Spleen (tissue), 11 donors: ENCODE results near the gene SHISAL2B. TPM values are rescaled to one million over a fixed set of nuclear protein-coding genes. Genes with fewer than 3 reads are reported as not detected.

Experiments used
- DNase-seq: peaks from one replicate; pipeline ENCODE4 v3.0.0-alpha.2; 2020
- H3K27ac ChIP-seq, 8 donors: fragments of 200-600 bp; sonication (generic) in 7 of 8; 1 replicate in 4 of 8; 2 replicates in 4 of 8; pipeline versions ENCODE4 v1.5.0 to v1.8.0; 2016 to 2021; ENCODE audit warnings: inconsistent platforms in 4 of 8, mild to moderate bottlenecking in 4 of 8, moderate library complexity in 1 of 8
- H3K27me3 ChIP-seq, 7 donors: fragments of 200-600 bp; sonication (generic) in 6 of 7; replicated peaks in 1 of 7; 1 replicate in 4 of 7; 2 replicates in 3 of 7; pipeline versions ENCODE4 v1.5.0 to v1.8.0; 2016 to 2021; ENCODE audit warnings: inconsistent platforms in 3 of 7, mild to moderate bottlenecking in 1 of 7
- H3K36me3 ChIP-seq, 6 donors: fragments of 200-600 bp; sonication (generic) in 5 of 6; 1 replicate in 4 of 6; 2 replicates in 2 of 6; pipeline versions ENCODE4 v1.5.0 to v1.8.0; 2016 to 2021; ENCODE audit warnings: inconsistent platforms in 2 of 6
- H3K4me1 ChIP-seq, 6 donors: fragments of 200-600 bp; sonication (generic) in 5 of 6; 1 replicate in 3 of 6; 2 replicates in 3 of 6; pipeline versions ENCODE4 v1.5.0 to v1.8.0; 2016 to 2021; ENCODE audit warnings: inconsistent platforms in 3 of 6
- H3K4me3 ChIP-seq, 8 donors: fragments of 200-600 bp; sonication (generic) in 7 of 8; 1 replicate in 4 of 8; 2 replicates in 4 of 8; pipeline versions ENCODE4 v1.5.0 to v1.8.0; 2016 to 2021; ENCODE audit warnings: inconsistent platforms in 4 of 8, mild to moderate bottlenecking in 4 of 8, moderate library complexity in 2 of 8
- H3K9me3 ChIP-seq, 8 donors: fragments of 200-600 bp; sonication (generic) in 7 of 8; 1 replicate in 4 of 8; 2 replicates in 4 of 8; pipeline versions ENCODE4 v1.5.0 to v1.8.0; 2016 to 2021; ENCODE audit warnings: inconsistent platforms in 4 of 8
- POLR2A ChIP-seq, 3 donors: fragments of 450-650 bp; IDR thresholded peaks; one replicate each; pipeline ENCODE4 v1.5.1; 2017; ENCODE audit warnings: antibody characterized with exemption in 3 of 3, mild to moderate bottlenecking in 1 of 3
- POLR2AphosphoS5 ChIP-seq, 3 donors: sonication (generic); formaldehyde crosslinking; IDR thresholded peaks; one replicate each; pipeline ENCODE4 v1.5.1; 2017; ENCODE audit warnings: antibody characterized with exemption in 3 of 3
- WGBS, 5 donors: extraction: QIAGEN DNeasy Blood & Tissue Kit in 3 of 5; methylation state at CpG; one replicate each; pipeline versions ENCODE4 v1.1.5 to v1.1.7; 2013 to 2018; 5-methylcytosine and 5-hydroxymethylcytosine counted together
- intact Hi-C: fragments of 100-400 bp; cut with DNase I; formaldehyde crosslinking; loops from one replicate; pipeline ENCODE4 v1.15.0; 2023; ENCODE audit warnings: low total_unique reads
- polyA plus RNA-seq, 3 donors: library from polyadenylated mRNA; stranded (reverse); fragments of 200-250 nt; gene quantifications; one replicate each; pipeline ENCODE4 v1.2.1, GENCODE V29; 2013
- total RNA-seq, 7 donors: library from RNA; depleted of rRNA in 3 of 7; stranded (reverse); fragments of >200 nt in 3 of 7; fragmentation: NEBNext Ultra II Directional in 4 of 7; extraction: Animal tissue kit (Norgen Biotek cat#: 25700) in 4 of 7; gene quantifications; one replicate each; pipeline versions ENCODE4 v1.1.0 to v1.2.1, GENCODE V29; 2016 to 2021
- TF ChIP-seq, protein P1 (sequence below), 11 experiments: fragments of 200-600 bp in 7 of 11; fragments of 450-650 bp in 4 of 11; sonication (generic) in 4 of 11; IDR thresholded peaks in 8 of 11; conservative IDR thresholded peaks in 3 of 11; 1 replicate in 7 of 11; 2 replicates in 4 of 11; pipeline versions ENCODE4 v1.4.0 to v1.8.0; 2016 to 2021; ENCODE audit warnings: antibody characterized with exemption in 11 of 11, inconsistent platforms in 4 of 11, mild to moderate bottlenecking in 1 of 11
- donor health status: healthy with polysubstance abuse.
- donor health status: DM: no; HTN: no; CAD: no; lungs with moderate emphysema.
- donor health status: DM: no; HTN: no; CAD: no.
- donor health status: Bipolar disorder and iron deficiency.
- donor health status: healthy.
- donor health status: DM: no; HTN: no; CAD: no.
- donor health status: DM: yes; HTN: yes; CAD: no.

Gene SHISAL2B
- total and polyA plus RNA-seq, 10 donors: not detected

DNA sequence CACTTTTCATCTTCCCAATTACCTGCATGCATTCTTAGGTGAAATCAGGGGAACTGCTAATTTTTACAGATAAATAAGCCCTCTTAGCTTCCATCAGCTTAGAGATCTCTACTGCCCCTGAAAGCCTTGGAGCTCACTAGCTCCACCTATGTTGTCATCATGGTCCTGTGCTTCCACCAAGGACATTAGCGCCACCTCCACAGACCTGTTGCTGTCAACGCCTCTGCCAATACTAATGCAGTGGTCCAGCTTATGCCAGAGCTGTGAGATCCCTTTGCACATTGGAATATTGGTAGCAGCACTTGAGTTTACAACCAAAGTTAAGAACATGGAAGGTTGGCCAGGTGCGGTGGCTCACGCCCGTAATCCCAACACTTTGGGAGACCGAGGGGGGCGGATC is 7.7 kb upstream of the SHISAL2B start:
- Histone ChIP-seq H3K4me1 (no peaks in the 10 kb centered on the region), H3K9me3 (no peaks in the 10 kb centered on the region), H3K36me3 (no peaks in the 10 kb centered on the region), H3K27ac (no peak overlapping the region), H3K27me3 (peaks cover 0 to 5% (median 0%) of the 10 kb centered on the region in 7 donors), H3K4me3 (no peak overlapping the region)
- intact Hi-C loops: no loop called here
- DNase-seq: no peak
- WGBS, 5 donors: 93 to 97% (median 94%) methylated on average over 7 of the region's 7 CpGs
- TF ChIP-seq POLR2A (IDR thresholded peaks at IDR 0.05) (no peak), POLR2AphosphoS5 (IDR thresholded peaks at IDR 0.05) (no peak)
- TF ChIP-seq, protein P1, sequence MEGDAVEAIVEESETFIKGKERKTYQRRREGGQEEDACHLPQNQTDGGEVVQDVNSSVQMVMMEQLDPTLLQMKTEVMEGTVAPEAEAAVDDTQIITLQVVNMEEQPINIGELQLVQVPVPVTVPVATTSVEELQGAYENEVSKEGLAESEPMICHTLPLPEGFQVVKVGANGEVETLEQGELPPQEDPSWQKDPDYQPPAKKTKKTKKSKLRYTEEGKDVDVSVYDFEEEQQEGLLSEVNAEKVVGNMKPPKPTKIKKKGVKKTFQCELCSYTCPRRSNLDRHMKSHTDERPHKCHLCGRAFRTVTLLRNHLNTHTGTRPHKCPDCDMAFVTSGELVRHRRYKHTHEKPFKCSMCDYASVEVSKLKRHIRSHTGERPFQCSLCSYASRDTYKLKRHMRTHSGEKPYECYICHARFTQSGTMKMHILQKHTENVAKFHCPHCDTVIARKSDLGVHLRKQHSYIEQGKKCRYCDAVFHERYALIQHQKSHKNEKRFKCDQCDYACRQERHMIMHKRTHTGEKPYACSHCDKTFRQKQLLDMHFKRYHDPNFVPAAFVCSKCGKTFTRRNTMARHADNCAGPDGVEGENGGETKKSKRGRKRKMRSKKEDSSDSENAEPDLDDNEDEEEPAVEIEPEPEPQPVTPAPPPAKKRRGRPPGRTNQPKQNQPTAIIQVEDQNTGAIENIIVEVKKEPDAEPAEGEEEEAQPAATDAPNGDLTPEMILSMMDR (IDR thresholded peaks at IDR 0.05 in 8 of 11, conservative IDR thresholded peaks at IDR 0.05 in 3 of 11): no peak

DNA sequence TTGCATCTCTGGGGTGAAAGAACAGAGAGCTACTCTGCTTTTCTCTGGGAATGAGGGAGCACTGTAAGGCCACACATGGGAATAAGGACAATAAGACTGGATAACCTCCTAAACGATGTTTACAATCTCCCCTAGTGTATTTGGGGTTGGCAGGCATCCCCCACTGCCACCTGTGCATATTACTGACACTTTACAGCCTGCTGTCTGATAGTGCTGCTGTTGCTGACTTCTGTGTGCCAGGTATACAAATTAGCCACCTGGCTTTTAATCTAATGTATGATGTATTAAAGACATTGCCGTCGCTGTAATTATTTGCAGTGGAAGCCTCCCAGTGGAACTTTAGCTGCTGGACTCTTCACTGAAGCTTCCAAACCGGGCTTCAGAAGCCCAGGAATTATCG is 4.4 kb upstream of the SHISAL2B start:
- peaks cover 2 to 10% (median 8%) of the 10 kb centered on the region in 6 donors for H3K4me1 ChIP-seq
- no peaks in the 10 kb centered on the region for H3K9me3 ChIP-seq
- intact Hi-C loops: no loop called here
- TF ChIP-seq, protein P1 (IDR thresholded peaks at IDR 0.05 in 8 of 11, conservative IDR thresholded peaks at IDR 0.05 in 3 of 11): no peak
- TF ChIP-seq POLR2A (IDR thresholded peaks at IDR 0.05) (no peak), POLR2AphosphoS5 (IDR thresholded peaks at IDR 0.05) (no peak)
- no peak for DNase-seq
- no peak overlapping the region for H3K27ac ChIP-seq
- peaks cover 0 to 36% (median 21%) of the 10 kb centered on the region in 7 donors for H3K27me3 ChIP-seq
- H3K4me3 ChIP-seq: no peak overlapping the region
- no peaks in the 10 kb centered on the region for H3K36me3 ChIP-seq
- WGBS, 5 donors: 61 to 74% (median 69%) methylated on average over 5 of the region's 5 CpGs

DNA sequence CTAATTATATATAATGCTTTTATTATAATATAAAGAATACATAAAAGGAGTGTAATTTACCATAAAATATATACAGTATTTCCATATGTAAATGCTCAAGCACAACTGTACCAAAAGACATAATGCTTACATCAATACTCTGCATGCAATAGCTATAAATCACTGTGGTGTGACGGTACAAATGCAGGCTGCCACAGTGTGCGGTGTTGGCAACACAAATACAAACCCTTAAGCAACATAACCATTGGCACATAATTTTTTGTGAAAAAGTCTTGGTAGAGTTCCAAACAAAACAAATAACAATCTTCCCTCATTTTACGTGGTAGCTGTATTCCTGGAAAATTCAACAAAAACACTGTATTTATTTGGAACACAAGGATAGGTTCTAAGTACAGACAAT is 1.9 kb upstream of the SHISAL2B start:
- TF ChIP-seq POLR2A (IDR thresholded peaks at IDR 0.05) (no peak), POLR2AphosphoS5 (IDR thresholded peaks at IDR 0.05) (no peak)
- TF ChIP-seq, protein P1 (IDR thresholded peaks at IDR 0.05 in 8 of 11, conservative IDR thresholded peaks at IDR 0.05 in 3 of 11): no peak
- Histone ChIP-seq H3K9me3 (no peaks in the 10 kb centered on the region), H3K27ac (no peak overlapping the region), H3K4me3 (no peak overlapping the region), H3K36me3 (no peaks in the 10 kb centered on the region), H3K27me3 (peaks cover 0 to 60% (median 30%) of the 10 kb centered on the region in 7 donors), H3K4me1 (peaks cover 2 to 12% (median 10%) of the 10 kb centered on the region in 6 donors)
- intact Hi-C loops: no loop called here
- no peak for DNase-seq
- 81 to 94% (median 89%) methylated on average over 3 of the region's 3 CpGs for WGBS, 5 donors

DNA sequence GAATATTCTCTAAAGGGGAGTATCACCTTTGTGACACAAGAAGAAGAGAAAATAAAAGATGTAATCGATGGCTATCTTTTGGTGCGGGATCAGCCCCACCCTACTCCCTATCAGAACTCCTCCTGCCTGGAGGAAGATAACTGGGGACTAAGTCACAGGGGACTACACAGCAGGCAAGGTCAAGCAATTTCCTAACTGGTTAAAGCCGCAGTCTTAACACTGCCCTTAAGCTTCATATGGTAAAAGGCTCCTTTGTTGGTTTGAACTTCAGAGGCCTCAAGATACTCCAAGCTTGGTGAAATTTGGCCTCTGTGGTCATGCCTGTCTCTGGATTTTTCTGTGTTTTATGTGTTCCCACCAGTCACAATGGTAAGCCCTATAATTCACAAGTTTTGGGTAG is 1.3 kb upstream of the SHISAL2B start:
- H3K27me3 ChIP-seq: peaks cover 0 to 60% (median 30%) of the 10 kb centered on the region in 7 donors
- H3K27ac ChIP-seq: no peak overlapping the region
- no peak for DNase-seq
- no peaks in the 10 kb centered on the region for H3K36me3 ChIP-seq
- no peak overlapping the region for H3K4me3 ChIP-seq
- intact Hi-C loops: no loop called here
- TF ChIP-seq, protein P1 (IDR thresholded peaks at IDR 0.05 in 8 of 11, conservative IDR thresholded peaks at IDR 0.05 in 3 of 11): no peak
- no peak for TF ChIP-seq POLR2AphosphoS5 (IDR thresholded peaks at IDR 0.05)
- no peak for TF ChIP-seq POLR2A (IDR thresholded peaks at IDR 0.05)
- H3K9me3 ChIP-seq: no peaks in the 10 kb centered on the region
- peaks cover 2 to 12% (median 10%) of the 10 kb centered on the region in 6 donors for H3K4me1 ChIP-seq
- 78 to 94% (median 87%) methylated on average over 3 of the region's 3 CpGs for WGBS, 5 donors
